ENCODE results near the gene GABBR2.
A peak's percentile ranks its signal among the peaks of the same experiment; 100 is the strongest.

Gene GABBR2

DNA sequence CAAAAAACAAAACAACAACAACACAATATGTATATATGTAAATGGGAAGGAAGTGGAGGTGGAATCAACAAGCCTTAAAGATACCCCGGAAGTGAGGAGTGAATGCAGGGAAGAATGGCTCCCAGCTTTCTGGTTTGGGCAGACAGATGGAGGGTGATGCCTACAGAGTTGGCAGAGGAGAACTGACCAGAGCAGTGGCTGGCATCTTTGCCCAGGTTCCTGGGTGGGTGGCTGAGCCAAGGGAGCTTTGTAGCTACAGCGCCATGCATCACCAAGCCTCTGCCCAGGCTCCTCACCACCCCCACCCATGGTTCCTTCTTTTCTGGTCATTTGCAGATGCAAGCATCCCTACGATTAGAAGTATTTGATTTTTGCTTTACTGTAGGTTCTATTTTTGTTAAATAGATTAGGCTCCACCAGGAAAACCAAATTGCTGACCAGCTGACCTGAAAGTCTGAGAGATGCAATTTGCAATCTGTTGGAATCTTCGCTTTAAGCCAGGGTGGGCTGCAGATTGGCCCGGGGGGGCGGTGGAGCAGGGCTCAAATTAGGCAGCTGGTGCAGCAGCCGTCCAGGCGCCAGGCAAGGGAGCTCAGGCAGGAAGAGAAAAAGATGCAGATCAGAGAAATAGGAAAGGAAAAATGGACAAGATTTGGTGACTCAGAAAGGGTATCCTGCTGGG is 290.0 kb downstream of the GABBR2 start:
- TF ChIP-seq, protein P1, sequence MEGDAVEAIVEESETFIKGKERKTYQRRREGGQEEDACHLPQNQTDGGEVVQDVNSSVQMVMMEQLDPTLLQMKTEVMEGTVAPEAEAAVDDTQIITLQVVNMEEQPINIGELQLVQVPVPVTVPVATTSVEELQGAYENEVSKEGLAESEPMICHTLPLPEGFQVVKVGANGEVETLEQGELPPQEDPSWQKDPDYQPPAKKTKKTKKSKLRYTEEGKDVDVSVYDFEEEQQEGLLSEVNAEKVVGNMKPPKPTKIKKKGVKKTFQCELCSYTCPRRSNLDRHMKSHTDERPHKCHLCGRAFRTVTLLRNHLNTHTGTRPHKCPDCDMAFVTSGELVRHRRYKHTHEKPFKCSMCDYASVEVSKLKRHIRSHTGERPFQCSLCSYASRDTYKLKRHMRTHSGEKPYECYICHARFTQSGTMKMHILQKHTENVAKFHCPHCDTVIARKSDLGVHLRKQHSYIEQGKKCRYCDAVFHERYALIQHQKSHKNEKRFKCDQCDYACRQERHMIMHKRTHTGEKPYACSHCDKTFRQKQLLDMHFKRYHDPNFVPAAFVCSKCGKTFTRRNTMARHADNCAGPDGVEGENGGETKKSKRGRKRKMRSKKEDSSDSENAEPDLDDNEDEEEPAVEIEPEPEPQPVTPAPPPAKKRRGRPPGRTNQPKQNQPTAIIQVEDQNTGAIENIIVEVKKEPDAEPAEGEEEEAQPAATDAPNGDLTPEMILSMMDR (IDR thresholded peaks at IDR 0.05; ENCODE audit: low read length, missing control alignments), result no peak
- no peak overlapping the region for H3K4me3 ChIP-seq (replicated peaks; ENCODE audit: low read depth, low read length)
- DNase-seq (ENCODE audit: low read depth), result no peak

DNA sequence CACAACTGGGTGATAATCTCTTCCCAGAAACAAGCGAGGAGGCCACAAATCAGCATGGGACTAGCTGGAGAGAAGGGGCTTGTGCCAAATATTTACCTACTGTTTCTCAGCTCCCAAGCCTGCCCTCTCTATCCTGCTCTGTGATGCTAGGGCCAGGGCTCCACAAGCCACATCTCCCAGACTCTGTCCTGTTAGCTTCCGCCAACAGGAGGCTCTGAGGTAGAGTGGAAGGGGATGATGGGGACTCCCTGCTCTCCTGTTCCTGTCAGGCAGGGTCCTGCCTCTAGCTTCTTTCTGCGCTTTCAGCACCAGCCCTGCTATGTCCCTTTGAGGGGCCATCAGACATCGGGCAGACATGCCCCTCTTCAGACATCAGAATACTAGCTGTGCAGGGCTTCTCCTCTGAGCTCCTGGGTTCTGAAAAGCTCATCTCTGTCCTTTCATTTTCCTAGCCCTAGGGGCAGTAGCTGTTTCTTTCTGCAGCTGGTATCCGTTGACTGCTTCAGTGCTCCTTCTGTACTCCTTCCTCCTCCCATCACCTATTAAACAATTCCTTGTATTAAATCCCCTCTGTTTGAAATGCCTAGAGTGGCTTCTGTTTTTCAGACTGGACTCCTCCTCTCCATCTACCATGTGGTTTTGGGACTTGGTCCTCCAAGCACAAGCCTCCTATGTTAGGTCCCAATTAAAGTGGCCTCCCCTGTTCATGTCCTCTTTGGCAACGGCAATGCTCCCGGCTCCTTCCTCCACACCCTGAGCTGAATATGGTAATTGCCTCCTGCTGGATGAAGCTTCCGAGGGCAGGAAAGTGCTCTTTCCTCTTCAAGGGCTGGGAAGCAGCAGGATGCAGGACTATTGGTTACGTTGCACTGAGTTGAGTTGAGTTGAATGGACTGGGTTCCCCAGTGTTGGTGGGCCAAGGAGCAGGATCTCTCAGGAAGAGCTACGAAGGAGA is 292.2 kb downstream of the GABBR2 start:
- H3K4me3 ChIP-seq (replicated peaks; ENCODE audit: low read depth, low read length), result no peak overlapping the region
- no peak for DNase-seq (ENCODE audit: low read depth)
- TF ChIP-seq, protein P1 (IDR thresholded peaks at IDR 0.05; ENCODE audit: low read length, missing control alignments), result no peak

- TF ChIP-seq, protein P1 (IDR thresholded peaks at IDR 0.05; ENCODE audit: low read length, missing control alignments), result no peak
- no peak for DNase-seq (ENCODE audit: low read depth)
- no peak overlapping the region for H3K4me3 ChIP-seq (replicated peaks; ENCODE audit: low read depth, low read length)
Observed at GRCh38 chr9:98415782-98416181, 293.0 kb downstream of the GABBR2 start.

DNA sequence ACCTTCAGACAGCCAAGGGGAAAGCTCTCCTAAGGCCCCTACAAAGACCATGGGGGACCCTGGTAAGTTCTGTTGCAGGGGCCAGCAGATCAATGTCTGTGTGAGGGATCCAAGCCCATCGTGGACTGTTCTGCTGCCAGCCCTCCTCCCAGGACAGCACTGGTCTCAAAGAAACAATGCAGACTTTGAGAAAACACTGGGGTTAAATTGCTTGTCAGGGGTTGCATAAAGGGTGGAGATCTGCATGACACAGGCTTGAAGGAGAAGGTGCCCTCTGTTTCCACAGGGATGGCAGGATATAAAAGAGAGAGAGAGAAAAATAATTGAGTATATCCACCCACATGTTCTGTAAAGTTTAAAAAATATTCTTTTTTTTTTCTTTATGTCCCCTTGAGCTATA is 295.7 kb downstream of the GABBR2 start:
- TF ChIP-seq, protein P1 (IDR thresholded peaks at IDR 0.05; ENCODE audit: low read length, missing control alignments), result no peak
- no peak overlapping the region for H3K4me3 ChIP-seq (replicated peaks; ENCODE audit: low read depth, low read length)

GRCh38 chr9:98412101-98412842 is 296.5 kb downstream of the GABBR2 start:
- H3K4me3 ChIP-seq (replicated peaks; ENCODE audit: low read depth, low read length), result no peak overlapping the region
- TF ChIP-seq, protein P1 (IDR thresholded peaks at IDR 0.05; ENCODE audit: low read length, missing control alignments), result no peak
- no peak for DNase-seq (ENCODE audit: low read depth)

More for the DNA sequence above, 295.7 kb downstream of the GABBR2 start:
- DNase-seq (ENCODE audit: low read depth), result no peak

- H3K4me3 ChIP-seq (replicated peaks; ENCODE audit: low read depth, low read length), result no peak overlapping the region
- TF ChIP-seq, protein P1 (IDR thresholded peaks at IDR 0.05; ENCODE audit: low read length, missing control alignments), result peak; percentile 64
- peak; percentile 89 for DNase-seq (ENCODE audit: low read depth)
Observed at GRCh38 chr9:98410185-98410697, 298.5 kb downstream of the GABBR2 start.

All from fibroblast of pulmonary artery (primary cell).